T1000 (cell line): ENCODE measurements around the gene ACER2.
A peak's percentile ranks its signal among the peaks of the same experiment; 100 is the strongest.
"Not testable (repeated sequence)": the region's sequence is repeated elsewhere in the genome, so short reads cannot be mapped to it uniquely, and the experiment has no call there.

Experiments used
- DNase-seq: peaks from one replicate; lab custom pipeline; 2025; ENCODE audit warnings: mixed read lengths; lab: John Stamatoyannopoulos, UW

The ACER2 gene

DNA sequence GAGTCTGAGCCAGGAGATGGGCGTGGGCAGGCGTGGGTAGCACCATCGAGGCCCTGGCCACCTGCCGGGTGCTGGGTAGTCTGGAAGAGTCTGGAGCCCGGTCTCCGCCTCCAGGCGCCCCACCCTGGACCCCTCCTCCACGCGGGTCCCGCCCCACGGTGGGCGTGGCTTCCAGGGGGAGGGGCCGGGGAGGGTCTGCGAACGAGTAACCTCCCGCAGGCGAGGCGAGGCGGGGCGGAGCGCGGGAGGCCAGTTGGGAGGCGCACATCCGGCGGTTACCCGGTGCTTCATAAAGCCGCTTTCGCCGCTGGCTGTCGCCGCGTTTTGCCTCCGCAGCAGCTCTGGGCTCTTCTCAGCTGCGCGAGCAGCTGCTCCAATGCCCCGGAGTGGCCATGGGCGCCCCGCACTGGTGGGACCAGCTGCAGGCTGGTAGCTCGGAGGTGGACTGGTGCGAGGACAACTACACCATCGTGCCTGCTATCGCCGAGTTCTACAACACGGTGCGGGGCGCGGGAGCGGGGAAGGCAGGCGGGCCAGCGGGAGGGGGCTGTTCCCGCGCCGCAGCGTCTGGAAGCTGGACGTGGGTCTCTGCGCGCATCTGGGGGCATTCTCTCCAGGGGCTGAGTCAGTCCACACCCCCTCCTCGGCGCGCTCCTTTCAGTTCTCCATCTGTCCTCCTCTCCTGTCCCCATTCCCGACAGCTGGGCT is at the start of gene ACER2:
Gene ACER2 (plus strand): TSS at position 317 of the 708 bp plus-strand sequence. CDS start 76 bp downstream, at position 393.
- peak; percentile 79 for DNase-seq

DNA sequence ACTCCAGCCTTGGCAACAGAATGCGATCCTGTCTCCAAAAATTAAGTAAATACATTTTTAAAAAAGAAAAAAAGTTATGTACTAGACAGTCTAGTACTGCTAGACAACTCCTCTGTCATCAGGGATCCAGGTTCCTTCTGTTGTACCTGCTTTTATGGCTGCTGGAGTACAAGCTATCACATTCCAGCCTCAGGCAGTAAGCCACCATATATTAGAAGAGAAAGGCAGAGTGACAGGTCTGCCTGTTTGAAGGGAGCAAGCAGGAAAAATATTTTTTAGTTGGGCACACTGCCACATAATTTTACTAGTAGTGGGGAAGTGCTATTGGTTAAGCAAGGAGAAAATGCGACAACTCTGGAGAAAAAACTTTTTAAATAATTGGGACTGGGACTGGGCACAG is 39.7 kb upstream of the ACER2 start:
- no peak for DNase-seq

DNA sequence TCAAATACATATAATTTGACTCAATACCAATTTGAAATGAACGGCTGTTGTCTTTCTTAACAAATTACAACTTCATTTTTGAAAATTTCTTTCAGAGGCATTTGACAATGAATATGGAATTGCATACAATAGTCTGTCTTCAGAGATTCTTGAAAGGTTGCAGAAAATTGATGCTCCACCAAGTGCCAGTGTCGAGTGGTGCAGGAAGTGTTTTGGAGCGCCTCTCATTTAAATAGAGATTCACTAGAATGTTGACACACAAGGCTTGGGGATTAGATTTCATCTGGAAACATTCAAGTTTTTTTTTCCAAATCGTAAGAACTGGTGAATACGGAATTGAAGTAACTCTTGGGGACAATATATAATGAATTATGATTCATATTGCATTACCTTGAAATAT is 36.9 kb upstream of the ACER2 start:
- no peak for DNase-seq

DNA sequence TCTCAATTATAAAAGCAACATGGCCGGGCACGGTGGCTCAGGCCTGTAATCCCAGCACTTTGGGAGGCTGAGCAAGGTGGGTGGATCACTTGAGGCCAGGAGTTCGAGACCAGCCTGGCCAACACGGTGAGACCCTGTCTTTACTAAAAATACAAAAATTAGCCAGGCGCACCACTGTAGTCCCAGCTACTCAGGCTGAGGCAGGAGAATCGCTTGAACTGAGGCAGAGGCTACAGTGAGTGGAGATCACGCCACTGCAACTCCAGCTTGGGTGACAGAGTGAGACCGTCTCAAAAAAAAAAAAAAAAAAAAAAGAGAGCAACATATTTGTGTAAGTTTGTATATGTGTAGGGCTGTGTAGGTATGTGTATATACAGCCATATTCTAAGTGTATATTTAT is 36.2 kb upstream of the ACER2 start:
- DNase-seq: no peak

DNA sequence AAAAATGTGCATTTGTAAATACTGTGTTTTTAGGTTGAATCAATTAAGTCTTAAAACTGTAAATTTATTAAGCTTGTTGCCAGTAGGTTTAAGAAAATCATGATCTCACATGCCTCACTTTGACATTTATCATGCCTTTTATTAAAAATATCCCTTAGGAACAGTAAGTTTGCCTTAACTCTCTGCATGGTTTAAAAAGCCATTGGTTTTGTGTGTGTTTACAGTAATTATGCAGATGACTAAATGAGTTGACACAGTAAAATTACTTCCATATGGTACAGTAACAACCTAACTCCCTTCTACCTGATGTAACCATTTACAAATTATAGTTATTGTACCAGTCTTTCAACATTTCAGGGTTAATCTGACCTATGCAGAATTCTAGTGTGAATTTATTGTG is 35.3 kb upstream of the ACER2 start:
- no peak for DNase-seq

DNA sequence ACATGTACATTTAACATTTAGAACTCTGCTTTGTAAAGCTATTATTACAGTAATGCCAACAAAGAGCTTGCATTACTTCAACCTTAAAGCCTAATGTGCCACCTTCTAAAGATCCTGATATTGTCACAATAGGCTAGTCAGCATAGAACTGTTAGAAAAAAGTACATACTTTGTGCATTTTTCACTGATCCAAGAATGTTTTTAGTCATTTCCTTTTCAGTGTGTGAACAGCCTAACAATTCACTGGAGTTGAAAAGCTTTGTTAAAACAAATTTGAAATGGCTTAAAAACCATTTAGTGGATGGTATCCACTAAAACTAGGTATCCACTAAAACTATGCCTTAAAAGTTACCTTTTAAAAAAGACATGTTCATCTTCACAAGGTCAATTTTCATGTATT is 33.3 kb upstream of the ACER2 start:
- no peak for DNase-seq

DNA sequence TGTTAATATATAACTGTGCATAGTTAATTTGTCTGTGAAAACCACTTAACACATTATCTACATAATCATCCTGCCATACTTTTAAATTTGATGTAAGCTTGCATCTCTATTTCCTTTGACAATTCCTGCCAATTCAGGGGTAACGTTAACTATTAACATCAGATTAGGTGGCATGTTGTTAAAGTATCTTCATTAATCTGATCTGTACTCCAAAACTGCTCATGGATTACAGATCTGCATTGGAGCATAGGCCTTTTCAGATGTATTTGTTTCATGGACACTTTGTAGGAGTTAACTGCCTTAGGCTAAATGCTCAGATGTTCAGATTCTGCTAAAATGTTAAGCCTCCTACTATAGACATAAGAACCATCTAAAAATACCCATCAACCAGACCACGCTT is 31.9 kb upstream of the ACER2 start:
- DNase-seq: no peak

DNA sequence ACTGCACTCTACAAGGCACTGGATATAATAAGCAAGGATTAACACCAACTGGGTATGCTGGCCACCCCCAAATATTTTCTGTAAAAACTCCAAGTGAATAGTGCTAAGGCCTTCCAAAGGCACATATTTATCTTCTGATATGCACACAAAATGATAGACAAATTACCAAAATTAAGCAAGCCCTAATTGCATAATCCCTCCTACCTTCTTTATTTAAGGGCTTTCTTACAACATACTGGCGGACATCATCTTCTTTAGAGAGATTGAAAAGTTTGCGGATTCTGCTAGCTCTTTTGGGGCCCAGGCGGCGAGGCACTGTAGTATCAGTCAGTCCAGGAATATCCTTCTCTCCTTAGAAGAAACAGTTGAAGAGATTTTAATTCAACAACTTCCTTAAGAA is 30.6 kb upstream of the ACER2 start:
- no peak for DNase-seq

DNA sequence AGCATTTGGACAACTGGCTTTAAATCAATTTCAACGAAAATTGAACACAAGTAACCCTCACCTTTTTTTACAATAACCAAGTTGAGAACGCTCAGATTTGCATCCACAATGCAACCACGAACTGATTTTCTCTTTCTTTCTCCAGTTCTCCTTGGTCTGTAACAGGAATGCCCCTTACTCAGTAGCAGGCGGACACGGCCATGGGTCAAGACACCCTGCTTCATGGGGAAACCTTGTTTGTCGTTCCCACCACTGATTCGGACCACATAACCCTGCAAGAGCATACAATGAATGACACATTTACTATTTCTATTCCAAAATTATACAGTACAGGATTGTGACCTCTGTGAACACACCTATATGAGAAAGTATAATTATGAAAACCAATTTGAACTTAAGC is 30.2 kb upstream of the ACER2 start:
- no peak for DNase-seq

DNA sequence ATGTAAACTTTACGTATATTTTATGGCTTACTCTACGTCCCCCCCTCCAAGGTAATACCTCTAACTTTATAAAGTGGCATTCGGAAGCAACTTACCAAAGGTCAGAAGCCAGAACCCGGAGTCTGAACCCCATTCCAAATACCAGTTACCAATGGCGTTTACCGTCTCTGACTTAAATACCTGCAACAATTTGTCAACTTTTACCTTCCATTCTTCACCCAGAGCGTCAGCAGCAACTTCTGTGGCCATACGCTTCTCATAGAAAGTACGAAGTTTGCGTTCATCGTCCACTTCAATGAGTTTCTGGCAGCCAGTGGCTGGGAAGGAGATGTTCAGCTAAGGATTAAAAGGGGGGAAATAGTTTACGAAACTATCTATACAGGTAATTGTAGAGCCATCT is 29.5 kb upstream of the ACER2 start:
- DNase-seq: no peak

DNA sequence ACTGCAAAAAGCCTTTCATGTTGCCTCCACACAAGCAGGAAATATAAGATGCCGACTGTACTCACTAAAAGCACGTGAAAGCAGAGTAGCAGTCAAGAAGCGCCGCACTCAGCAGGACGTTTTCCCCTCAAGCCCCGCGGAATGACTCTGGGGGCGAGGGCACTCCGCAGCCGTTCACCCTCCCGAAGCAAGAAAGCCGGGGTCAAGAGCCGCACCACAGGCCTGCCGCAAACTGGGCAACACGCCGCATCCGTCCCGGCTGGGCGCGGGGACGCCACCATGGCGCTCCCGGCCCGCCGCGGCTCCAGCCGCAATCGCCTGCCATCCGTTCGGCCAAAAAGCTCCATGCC is 29.1 kb upstream of the ACER2 start:
- DNase-seq: no peak

DNA sequence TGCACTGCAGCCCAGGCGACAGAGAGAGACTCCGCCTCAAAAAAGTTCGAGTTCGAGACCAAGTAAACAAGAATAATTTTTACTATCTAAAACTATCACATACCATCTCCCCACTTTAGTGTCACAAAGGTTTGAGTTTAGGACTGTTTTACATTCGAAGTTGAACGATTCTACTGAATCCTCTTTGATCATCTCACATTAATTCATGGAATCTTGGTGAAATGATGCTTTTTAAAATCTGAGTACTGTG is 28.1 kb upstream of the ACER2 start:
- DNase-seq: no peak

DNA sequence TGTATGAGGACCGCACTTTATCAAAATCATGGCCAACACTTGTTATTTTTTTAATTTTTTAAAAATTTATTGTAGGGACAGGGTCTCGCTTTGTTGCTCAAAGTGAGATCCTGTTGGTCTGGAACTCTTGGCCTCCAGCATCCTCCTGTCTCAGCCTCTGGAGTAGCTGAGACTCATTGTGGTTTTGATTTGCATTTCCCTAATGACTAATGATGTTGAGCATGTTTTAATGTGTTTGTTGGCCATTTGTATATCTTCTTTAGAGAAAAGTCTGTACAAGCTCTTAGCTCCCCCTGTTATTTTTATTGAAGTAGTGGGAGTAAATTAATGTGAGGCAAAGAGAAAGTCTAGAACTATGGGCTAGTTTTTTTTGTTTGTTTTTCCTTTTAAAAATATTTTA is 27.2 kb upstream of the ACER2 start:
- DNase-seq: no peak

DNA sequence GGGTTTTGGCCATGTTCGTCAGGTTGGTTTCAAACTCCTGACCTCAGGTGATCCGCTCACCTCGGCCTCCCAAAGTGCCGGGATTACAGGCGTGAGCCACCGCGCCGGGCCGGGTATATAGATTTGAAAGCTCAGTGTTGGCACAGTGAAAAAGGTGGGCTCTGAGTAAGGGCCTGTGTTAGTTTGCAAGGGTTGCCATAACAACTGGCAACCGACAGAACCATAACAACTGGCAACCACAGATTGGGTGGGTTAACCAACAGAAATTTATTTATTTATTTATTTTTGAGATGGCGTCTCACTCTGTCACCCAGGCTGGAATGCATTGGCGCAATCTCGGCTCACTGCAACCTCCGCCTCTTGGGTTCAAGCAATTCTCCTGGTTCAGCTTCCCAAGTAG is 23.6 kb upstream of the ACER2 start:
- not testable (repeated sequence) for DNase-seq

DNA sequence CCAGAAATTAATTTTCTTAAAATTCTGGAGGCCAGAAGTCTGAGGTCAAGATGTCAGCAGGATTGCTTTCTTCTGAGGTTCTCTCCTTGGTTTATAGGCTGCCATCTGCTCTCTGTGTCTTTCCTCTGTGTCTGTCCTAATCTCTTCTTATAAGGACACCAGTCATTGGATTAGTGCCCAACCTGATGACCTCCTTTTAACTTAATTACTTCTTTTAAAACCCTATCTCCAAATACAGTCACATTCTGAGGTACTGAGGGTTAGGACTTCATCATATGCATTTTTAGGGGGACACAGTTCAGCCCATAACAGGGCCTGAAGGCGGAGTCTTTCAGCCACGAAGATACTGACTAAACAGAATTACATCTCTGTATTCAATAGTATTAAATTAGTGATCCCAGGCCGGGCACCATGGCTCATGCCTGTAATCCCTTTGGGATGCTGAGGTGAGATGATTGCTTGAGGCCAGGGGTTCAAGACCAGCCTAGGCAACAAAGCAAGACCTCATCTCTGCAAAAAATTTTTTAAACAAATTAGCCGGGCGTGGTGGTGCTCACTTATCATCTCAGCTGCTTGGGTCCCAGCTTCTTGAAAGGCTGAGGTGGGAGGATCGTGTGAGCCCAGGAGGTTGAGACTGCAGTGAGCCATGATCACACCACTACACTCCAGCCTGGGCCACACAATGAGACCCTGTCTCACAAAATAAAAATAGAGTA is 22.9 kb upstream of the ACER2 start:
- DNase-seq: no peak

DNA sequence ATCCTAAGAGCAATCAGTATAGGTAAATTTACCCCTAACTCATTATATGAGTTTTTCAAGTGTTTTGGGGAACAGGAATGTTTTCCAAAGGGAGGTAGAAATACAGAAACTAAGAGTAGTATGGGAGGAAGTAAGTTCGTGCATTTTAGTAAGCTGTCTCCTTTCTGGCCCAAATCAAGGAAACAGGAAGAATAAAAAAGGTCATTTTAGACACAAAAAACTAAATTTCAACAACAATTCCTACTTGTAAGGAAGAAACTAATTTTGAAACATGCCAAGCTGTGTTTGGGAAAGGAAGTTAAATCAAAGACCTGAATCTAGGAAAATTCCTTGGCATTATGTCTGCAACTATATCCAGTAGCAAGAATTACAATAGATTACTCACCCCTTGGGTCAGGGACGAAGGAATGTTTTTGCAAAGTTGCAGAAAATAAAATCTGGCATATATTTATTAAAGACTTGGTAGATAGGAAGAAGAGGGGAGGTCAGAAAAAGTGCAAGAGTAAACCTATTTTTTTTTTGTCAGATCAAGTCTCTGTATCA is 22.2 kb upstream of the ACER2 start:
- DNase-seq: no peak

DNA sequence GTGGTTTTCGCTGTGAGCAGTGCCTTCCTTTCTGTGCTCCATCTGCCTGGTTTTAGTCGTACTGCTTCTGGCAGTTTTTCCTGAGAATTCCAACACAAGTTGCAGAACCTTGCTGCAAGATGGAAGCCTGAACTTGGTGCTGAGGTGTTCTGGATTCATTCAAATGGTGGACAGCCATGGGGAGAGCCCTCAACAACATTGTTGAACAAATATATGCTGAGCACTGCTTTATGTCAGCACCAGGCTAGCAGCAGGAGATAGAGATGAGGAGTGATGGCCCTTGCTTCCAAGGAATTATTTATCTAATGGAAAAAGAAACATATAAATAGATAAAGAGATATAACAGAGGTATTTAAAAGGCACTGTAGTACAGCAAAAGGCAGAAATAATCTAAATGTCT is 21.5 kb upstream of the ACER2 start:
- no peak for DNase-seq

DNA sequence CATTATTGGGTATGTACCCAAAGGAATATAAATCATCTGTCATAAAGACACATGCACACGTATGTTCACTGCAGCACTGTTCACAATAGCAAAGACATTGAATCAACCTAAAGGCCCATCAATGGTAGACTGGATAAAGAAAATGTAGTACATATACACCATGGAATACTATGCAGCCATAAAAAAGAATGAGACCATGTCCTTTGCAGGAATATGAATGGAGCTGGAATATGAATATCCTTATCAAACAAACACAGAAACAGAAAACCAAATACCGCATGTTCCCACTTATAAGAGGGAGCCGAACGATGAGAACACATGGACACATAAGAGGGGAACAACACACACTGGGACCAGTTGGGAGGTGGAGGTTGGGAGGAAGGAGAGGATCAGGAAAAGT is 19.3 kb upstream of the ACER2 start:
- not testable (repeated sequence) for DNase-seq

DNA sequence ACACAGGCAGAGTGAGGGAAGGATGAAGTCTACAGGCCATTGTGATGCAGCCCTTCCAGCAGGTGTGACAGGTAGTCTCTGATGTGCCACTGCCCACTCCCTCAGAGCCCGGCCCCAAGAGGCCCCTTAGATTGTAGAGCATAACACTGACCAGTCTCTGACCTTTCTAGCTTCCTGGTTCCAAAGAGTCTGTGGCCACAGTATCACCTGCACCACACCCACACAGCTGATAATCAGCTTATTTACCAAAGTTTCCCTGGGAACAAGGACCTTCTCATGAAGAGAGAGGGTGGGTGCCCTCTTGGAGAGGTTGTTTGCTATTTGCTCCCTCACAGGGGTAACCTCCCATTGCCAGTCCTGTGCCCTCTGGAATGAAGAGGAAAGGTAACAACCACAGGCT is 11.0 kb upstream of the ACER2 start:
- DNase-seq: no peak

DNA sequence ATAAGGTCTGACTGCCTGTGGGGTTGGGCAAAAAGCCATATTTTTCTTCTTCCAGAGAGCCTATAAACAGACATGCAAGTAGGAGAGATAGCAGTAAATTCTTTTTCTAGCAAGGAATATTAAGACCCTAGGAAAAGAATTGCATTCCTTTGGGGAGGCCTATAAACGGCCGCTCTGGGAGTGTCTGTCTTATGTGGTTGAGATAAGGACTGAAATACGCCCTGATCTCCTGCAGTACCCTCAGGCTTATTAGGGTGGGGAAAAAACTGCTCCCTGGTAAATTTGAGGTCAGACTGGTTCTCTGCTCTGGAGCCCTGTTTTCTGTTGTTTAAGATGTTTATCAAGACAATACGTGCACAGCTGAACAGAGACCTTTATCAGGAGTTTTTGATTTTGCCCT is 5.6 kb upstream of the ACER2 start:
- DNase-seq: not testable (repeated sequence)

DNA sequence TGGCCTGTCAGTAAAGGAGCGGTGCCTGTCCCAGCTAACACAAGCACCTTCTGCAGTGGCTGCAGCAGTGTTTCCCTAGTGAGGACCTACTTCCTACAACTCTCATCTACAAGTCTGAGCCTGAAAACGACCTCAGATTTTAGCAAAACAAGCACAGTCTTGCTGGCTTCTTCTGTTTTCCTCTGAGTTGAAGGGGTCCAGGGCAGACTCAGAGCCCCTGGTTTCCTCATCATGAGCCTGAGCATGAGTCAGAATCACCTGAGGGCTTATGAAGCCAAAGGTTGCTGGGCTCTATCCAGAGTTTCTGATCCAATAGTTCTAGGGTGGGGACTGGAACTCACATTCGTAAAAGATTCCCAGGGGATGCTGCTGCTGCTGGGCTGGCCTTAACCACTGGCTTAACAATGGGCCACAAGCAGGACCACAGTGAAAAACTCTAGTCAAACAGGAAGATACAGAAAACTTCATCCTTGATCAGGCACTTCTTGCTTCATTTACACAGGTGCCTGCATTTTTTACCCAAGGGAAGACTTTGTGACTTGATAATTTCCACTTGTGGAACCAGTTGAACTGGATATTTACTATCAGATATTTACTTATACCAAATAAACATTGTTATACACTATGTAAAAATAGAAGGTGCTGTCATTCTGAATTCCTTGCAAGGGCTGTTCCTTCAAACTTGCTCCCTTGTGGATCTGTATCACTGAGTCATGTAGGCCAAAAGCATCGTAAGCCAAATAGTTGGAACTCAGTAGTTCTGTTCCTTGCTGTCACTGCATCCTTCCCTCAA is 4.3 kb upstream of the ACER2 start:
- no peak for DNase-seq

DNA sequence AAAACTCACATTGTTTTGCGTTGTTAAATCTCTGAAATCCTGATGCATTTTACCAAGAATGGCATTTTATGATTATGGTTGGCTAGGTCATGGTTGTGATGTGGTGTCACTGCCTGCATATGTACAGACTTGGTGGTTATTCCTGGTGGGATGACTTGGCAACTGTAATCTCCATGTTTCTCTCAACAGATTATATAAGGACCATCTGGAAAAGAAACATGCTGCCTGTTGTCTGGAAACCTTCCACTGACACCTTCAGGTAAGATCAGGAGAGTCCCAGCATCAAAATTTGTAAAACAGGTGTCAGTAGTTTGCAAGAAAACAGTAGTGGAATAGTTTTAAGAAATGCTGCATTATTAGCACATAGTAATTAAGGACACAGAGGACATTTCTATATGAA is 3.0 kb upstream of the ACER2 start:
- no peak for DNase-seq

DNA sequence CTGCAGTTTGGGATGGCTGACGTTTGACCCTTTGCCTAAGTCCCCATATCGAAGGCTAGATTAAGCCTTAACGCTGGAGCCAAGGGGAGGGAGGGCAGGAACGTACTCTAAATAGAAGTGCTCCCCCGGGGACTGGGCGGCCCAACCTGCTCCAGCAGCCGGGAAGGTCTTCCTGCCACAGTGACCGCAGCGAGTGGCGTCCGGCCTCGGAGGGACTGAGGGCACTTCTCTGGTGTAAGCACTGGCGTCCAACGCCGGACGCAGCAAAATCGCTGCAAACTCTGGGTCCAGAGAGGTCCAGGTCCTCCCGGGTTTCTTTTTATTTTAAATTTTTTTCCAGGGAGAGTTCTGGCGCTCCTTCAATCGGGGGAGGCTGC is 505 bp upstream of the ACER2 start:
- DNase-seq: no peak
